DND-41 (cell line): ENCODE data around the gene WARS2.
"Not testable (repeated sequence)": the region's sequence is repeated elsewhere in the genome, so short reads cannot be mapped to it uniquely, and the experiment has no call there.

Experiments used
- ATAC-seq: fragments of 200-7000 bp; cut with Tn5 transposase; 3 replicates; pipeline ENCODE4 v1.9.1; 2021; ENCODE audit warnings: low read depth; ENCODE audit not compliant: insufficient read depth
- DNase-seq: peaks from one replicate; pipeline ENCODE4 v3.0.0-alpha.2; 2020
- H2AFZ ChIP-seq: 2 replicates; pipeline ENCODE4 v1.6.0; 2012; ENCODE audit warnings: low read depth, low read length
- H3K27ac ChIP-seq: 2 replicates; pipeline ENCODE4 v1.5.1; 2012; ENCODE audit warnings: low read length, inconsistent platforms
- H3K27me3 ChIP-seq: fragments of 200-600 bp; sonication (generic); 2 replicates; pipeline ENCODE4 v1.6.0; 2012; ENCODE audit warnings: low read length, mild to moderate bottlenecking, inconsistent platforms; ENCODE audit not compliant: insufficient read depth, poor library complexity
- H3K36me3 ChIP-seq: 2 replicates; pipeline ENCODE4 v1.5.1; 2012; ENCODE audit warnings: low read length, inconsistent platforms; ENCODE audit not compliant: insufficient read depth
- H3K4me1 ChIP-seq: 2 replicates; pipeline ENCODE4 v1.5.1; 2012; ENCODE audit warnings: mild to moderate bottlenecking, low read length; ENCODE audit not compliant: insufficient read depth
- H3K4me2 ChIP-seq: 2 replicates; pipeline ENCODE4 v1.6.0; 2012; ENCODE audit warnings: mild to moderate bottlenecking, moderate library complexity, low read length, inconsistent platforms; ENCODE audit not compliant: insufficient read depth
- H3K4me3 ChIP-seq, 2 experiments: fragments of 200-600 bp in 1 of 2; shearing (Covaris generic) in 1 of 2; 2 replicates each; pipeline ENCODE4 v1.5.1; 2012 to 2016; ENCODE audit warnings: inconsistent platforms in 2 of 2, low read length in 2 of 2, mild to moderate bottlenecking in 2 of 2, low read depth in 1 of 2, moderate library complexity in 1 of 2
- H3K79me2 ChIP-seq: 2 replicates; pipeline ENCODE4 v1.6.0; 2012; ENCODE audit warnings: low read length, inconsistent platforms; ENCODE audit not compliant: insufficient read depth
- H3K9ac ChIP-seq: 2 replicates; pipeline ENCODE4 v1.6.0; 2012; ENCODE audit warnings: low read depth, mild to moderate bottlenecking, inconsistent platforms, low read length, moderate library complexity
- H3K9me3 ChIP-seq: 2 replicates; pipeline ENCODE4 v1.5.1; 2012; ENCODE audit warnings: low read length, moderate library complexity, mild to moderate bottlenecking, inconsistent platforms; ENCODE audit not compliant: insufficient read depth, severe bottlenecking
- H4K20me1 ChIP-seq: 2 replicates; pipeline ENCODE4 v1.6.0; 2012; ENCODE audit warnings: low read length; ENCODE audit not compliant: insufficient read depth
- EZH2 ChIP-seq: IDR thresholded peaks from 3 replicates; pipeline ENCODE4 v1.6.1; 2012; ENCODE audit warnings: borderline replicate concordance, low read depth, mild to moderate bottlenecking, moderate library complexity, low read length, inconsistent platforms; ENCODE audit not compliant: severe bottlenecking
- TF ChIP-seq, protein P1 (sequence below): IDR thresholded peaks from 2 replicates; pipeline ENCODE4 v1.5.1; 2012; ENCODE audit warnings: borderline replicate concordance, low read length, moderate library complexity, mild to moderate bottlenecking; ENCODE audit not compliant: poor library complexity, severe bottlenecking; ENCODE audit errors: extremely low read depth

WARS2 gene

DNA sequence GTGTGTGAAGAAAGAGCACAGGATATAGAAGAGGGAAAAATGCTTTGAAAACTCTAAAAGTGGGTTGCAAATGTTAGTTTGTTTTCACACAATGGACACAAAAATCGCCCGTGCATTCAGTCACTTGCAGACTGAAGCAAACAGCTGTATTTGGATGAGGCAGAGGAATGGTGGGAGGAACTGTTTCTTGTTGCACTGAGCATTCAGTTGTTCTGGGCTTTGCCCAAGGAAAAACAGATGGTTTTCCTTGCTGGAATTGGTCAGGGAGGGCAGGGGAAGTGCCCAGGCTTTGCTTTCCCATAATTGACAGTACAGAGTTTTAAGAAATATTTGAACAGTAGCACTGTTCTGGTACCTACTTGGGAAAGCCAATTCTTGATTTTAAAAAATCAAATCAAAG, 19.5 kb upstream of the WARS2 start:
- no peak for TF ChIP-seq EZH2
- TF ChIP-seq, protein P1, sequence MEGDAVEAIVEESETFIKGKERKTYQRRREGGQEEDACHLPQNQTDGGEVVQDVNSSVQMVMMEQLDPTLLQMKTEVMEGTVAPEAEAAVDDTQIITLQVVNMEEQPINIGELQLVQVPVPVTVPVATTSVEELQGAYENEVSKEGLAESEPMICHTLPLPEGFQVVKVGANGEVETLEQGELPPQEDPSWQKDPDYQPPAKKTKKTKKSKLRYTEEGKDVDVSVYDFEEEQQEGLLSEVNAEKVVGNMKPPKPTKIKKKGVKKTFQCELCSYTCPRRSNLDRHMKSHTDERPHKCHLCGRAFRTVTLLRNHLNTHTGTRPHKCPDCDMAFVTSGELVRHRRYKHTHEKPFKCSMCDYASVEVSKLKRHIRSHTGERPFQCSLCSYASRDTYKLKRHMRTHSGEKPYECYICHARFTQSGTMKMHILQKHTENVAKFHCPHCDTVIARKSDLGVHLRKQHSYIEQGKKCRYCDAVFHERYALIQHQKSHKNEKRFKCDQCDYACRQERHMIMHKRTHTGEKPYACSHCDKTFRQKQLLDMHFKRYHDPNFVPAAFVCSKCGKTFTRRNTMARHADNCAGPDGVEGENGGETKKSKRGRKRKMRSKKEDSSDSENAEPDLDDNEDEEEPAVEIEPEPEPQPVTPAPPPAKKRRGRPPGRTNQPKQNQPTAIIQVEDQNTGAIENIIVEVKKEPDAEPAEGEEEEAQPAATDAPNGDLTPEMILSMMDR, result no peak
- Histone ChIP-seq H3K4me2 (no peak overlapping the region), H3K4me3 (no peak overlapping the region), H3K9me3 (no peaks in the 10 kb centered on the region), H2AFZ (no peak overlapping the region), H4K20me1 (no peaks in the 10 kb centered on the region), H3K4me1 (no peaks in the 10 kb centered on the region), H3K9ac (no peak overlapping the region), H3K27ac (no peak overlapping the region), H3K36me3 (peaks cover 40% of the 10 kb centered on the region; the same call in 1 of the 2 replicates), H3K79me2 (no peaks in the 10 kb centered on the region), H3K27me3 (no peaks in the 10 kb centered on the region)
- ATAC-seq, result no peak
- DNase-seq, result no peak

DNA sequence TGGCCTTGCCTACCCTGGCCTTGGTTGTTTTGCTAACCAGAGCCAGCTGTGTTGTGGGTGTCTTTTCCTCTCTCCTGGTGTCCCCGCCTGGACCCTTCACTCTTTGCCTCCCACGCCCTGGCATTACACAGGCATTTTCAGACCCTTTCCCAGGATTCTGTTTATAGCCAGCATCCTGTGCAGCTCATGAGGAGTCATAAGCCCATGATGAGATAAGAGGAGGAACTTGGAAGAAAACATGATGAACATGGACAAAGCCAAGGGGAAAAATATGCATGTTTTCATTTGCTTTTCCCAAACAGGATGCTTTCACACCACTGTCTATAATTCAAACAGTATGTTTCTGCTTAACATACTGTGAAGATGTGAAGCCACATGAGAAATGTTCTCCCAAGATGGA, 18.7 kb upstream of the WARS2 start:
- Histone ChIP-seq H2AFZ (no peak overlapping the region), H3K79me2 (no peaks in the 10 kb centered on the region), H3K4me1 (no peaks in the 10 kb centered on the region), H3K4me3 (no peak overlapping the region), H3K27me3 (no peaks in the 10 kb centered on the region), H3K36me3 (peaks cover 40% of the 10 kb centered on the region; the same call in 1 of the 2 replicates), H3K27ac (no peak overlapping the region), H3K4me2 (no peak overlapping the region), H3K9ac (no peak overlapping the region), H3K9me3 (no peaks in the 10 kb centered on the region), H4K20me1 (no peaks in the 10 kb centered on the region)
- TF ChIP-seq, protein P1, result no peak
- no peak for TF ChIP-seq EZH2
- no peak for DNase-seq
- ATAC-seq, result no peak

DNA sequence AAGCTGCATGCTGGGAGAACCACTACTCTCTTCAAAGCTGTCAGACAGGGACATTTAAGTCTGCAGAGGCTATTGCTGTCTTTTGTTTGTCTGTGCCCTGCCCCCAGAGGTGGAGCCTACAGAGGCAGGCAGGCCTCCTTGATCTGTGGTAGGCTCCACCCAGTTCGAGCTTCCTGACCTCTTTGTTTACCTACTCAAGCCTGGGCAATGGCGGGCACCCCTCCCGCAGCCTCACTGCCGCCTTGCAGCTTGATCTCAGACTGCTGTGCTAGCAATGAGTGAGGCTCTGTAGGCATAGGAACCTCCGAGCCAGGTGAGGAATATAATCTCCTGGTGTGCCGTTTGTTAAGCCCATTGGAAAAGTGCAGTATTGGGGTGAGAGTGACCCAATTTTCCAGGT, 16.3 kb upstream of the WARS2 start:
- not testable (repeated sequence) for H3K27me3 ChIP-seq, H4K20me1 ChIP-seq, H3K4me1 ChIP-seq, H3K4me3 ChIP-seq, H3K9ac ChIP-seq, H3K79me2 ChIP-seq, H2AFZ ChIP-seq, ATAC-seq, DNase-seq, H3K27ac ChIP-seq, H3K4me2 ChIP-seq, H3K9me3 ChIP-seq
- H3K36me3 ChIP-seq, result peaks cover 27% of the 10 kb centered on the region; the same call in 1 of the 2 replicates

DNA sequence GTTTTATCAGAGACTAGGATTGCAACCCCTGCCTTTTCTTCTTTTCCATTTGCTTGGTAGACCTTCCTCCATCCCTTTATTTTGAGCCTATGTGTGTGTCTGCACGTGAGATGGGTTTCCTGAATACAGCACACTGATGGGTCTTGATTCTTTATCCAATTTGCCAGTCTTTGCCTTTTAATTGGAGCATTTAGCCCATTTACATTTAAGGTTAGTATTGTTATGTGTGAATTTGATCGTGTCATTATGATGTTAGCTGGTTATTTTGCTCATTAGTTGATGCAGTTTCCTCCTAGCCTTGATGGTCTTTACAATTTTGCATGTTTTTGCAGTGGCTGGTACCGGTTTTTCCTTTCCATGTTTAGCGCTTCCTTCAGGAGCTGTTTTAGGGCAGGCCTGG, 14.6 kb upstream of the WARS2 start:
- not testable (repeated sequence) for H3K9me3 ChIP-seq, H3K9ac ChIP-seq, H3K27me3 ChIP-seq, H2AFZ ChIP-seq, H3K4me2 ChIP-seq, H4K20me1 ChIP-seq, H3K4me3 ChIP-seq, H3K79me2 ChIP-seq, ATAC-seq, H3K27ac ChIP-seq, H3K4me1 ChIP-seq, DNase-seq
- H3K36me3 ChIP-seq, result peaks cover 24% of the 10 kb centered on the region; the same call in 1 of the 2 replicates
